Measurements from ENCODE around the gene ALDH2.
"Not testable (repeated sequence)": the region's sequence is repeated elsewhere in the genome, so short reads cannot be mapped to it uniquely, and the experiment has no call there.

ALDH2 gene

DNA sequence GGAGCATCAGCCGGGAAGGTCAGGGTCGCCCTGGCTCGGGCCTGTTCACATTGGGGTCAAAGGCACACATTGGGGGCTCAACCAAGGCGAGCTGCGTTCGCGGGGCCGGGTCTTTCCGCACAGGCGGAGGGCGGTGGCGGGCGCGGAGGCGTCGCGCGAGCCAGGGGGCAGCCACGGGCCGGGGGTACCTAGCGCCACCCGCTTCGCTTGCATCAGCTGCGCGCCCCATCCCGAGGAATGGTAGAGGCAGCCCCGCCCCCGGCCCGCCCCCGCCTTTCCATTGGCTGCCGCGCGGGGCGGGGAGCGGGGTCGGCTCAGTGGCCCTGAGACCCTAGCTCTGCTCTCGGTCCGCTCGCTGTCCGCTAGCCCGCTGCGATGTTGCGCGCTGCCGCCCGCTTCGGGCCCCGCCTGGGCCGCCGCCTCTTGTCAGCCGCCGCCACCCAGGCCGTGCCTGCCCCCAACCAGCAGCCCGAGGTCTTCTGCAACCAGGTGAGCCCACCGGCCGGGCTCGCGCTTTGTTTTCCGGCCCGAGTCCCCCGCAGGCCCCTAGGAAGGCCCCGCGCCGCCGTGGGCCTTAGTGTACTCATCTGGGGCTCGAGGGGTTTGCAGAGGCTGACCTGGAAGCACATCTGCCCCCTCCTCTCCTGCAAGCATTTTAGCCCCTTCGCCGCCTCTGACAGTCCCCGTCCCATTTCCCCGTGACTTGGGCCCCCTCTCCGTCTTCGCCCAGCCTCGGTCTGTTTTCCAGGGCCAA, at the start of gene ALDH2:
Gene ALDH2 (plus strand): TSS at position 326 of the 754 bp plus-strand sequence. CDS start 50 bp downstream, at position 376.
- DNase-seq: peak; percentile 37

DNA sequence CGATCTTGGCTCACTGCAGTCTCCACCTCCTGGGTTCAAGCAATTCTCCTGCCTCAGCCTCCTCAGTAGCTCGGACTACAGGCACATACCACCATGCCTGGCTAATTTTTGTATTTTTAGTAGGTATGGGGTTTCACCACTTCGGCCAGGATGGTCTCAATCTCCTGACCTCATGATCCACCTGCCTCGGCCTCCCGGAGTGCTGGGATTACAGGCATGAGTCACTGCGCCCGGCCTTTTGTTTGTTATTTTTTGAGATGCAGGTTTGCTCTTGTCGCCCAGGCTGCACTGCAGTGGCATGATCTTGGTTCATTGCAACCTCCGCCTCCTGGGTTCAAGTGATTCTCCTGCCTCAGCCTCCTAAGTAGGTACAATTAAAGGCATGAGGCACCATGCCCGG, 47.4 kb upstream of the ALDH2 start:
- not testable (repeated sequence) for DNase-seq

DNA sequence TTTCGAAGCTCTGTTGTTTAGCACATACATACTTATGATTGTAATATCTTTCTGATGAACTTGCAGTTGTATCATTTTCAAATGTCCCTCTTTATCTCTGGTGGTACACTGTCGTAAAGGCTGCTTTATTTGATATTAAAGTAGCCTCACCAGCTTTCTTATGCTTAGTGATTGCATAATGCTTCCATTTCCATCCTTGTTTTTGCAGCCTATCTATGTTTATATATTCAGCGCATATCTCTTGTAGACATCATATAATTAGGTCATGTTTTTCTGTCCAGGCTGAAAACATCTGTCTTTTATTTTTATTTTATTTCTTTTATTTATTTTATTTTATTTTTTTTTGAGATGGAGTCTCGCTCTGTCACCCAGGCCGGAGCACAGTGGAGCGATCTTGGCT, 46.3 kb upstream of the ALDH2 start:
- no peak for DNase-seq

DNA sequence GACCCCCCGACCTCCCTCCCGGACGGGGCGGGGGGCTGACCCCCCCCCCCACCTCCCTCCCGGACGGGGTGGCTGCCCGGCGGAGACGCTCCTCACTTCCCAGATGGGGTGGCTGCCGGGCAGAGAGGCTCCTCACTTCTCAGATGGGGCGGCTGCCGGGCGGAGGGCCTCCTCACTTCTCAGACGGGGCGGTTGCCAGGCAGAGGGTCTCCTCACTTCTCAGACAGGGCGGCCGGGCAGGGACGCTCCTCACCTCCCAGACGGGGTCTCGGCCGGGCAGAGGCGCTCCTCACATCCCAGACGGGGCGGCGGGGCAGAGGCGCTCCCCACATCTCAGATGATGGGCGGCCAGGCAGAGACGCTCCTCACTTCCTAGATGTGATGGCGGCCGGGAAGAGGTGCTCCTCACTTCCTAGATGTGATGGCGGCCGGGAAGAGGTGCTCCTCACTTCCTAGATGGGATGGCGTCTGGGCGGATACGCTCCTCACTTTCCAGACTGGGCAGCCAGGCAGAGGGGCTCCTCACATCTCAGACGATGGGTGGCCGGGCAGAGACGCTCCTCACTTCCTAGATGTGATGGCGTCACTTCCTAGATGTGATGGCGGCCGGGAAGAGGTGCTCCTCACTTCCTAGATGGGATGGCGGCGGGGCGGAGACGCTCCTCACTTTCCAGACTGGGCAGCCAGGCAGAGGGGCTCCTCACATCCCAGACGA, 42.9 kb upstream of the ALDH2 start:
- DNase-seq: not testable (repeated sequence)

DNA sequence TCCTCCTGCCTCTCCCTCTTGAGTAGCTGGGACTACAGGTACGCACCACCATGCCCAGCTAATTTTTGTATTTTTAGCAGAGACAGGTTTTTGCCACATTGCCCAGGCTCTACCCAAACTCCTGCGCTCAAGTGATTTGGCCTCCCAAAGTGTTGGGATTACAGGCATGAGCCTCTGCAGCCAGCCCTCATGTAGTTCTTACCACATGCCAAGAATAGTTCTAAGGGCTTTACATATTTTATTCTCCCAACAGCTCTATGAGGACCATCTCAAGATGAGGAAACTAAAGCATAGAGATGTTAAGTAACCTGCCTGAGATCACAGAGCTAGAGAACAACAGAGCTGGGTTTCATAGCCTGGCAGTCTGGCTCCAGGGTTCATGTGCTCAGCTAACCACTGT, 37.9 kb upstream of the ALDH2 start:
- DNase-seq: no peak

DNA sequence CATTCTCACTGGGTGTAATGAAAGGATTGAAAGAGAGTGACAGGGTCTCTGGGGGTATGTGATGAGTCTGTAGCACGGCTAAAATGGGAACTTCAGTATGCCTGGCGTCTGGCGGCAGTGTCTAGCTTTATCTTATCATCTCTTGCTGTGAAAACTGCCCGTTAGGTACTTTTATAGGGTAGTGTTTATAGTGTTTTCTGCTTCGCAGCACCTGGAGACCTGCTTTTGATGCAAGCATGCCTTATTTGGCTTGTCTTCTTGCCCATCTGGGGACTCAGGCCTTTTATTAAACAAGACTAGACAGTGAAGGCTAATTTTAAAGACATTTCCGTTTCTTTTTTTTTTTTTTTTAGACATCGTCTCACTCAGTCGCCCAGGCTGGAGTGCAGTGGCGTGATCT, 36.3 kb upstream of the ALDH2 start:
- DNase-seq: no peak

DNA sequence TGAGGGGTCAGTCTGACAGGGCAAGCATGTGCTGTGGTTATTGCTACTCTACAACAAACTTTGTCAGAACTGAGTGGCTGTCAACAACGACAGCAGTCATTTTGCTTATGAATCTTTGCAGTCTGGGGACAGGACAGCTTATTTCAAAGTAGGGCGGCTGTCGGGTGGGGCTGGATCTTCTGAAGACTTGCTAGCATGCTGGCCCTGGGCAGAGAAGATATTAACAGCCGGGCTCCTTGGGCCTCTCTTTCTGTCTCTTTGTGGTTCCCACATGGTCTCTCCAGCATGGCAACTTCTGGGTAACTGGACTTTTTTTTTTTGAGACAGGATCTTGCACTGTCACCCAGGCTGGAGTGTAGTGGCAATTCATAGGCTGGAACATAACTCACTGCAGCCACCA, 33.9 kb upstream of the ALDH2 start:
- DNase-seq: no peak

DNA sequence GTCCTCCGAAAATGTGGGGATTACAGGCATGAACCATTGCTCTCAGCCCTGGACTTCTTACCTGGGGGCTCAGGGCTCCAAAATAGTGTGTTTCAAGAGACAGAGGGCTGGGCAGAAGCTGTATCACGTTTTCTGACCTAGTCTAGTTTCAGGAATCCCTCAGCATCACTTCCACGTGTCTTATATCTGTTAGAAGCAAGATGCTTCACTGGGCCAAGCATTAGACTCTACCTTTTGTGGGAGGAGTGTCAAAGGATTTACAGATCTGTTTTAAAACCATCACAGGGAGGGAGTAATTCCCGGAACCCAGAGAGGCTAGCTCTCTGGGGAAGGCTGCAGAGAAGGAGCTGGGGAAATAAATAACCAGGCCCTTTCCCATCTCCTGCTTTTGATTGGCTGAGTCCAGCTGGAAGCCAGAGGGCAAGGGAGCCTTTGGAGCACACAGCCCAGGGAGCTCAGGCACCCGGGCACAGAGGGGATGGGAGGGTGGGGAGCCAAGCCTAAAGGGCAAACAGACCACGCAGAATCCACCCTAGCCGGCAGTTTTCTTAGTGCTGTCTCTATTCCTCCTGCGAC, 33.3 kb upstream of the ALDH2 start:
- DNase-seq: no peak

DNA sequence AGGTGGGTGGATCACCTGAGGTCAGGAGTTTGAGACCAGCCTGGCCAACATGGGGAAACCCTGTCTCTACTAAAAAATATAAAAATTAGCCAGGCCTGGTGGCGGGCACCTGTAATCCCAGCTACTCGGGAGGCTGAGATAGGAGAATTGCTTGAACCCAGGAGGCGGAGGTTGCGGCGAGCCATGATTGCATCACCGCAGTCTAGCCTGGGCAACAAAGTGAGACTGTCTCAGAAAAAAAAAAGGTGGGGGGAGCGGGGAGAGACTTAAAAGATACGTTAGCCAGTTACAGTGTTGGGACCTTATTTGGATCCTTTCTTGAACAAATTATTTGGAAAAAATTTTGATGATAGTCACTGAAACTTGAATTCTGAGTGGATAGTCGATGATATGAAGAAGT, 27.2 kb upstream of the ALDH2 start:
- not testable (repeated sequence) for DNase-seq

DNA sequence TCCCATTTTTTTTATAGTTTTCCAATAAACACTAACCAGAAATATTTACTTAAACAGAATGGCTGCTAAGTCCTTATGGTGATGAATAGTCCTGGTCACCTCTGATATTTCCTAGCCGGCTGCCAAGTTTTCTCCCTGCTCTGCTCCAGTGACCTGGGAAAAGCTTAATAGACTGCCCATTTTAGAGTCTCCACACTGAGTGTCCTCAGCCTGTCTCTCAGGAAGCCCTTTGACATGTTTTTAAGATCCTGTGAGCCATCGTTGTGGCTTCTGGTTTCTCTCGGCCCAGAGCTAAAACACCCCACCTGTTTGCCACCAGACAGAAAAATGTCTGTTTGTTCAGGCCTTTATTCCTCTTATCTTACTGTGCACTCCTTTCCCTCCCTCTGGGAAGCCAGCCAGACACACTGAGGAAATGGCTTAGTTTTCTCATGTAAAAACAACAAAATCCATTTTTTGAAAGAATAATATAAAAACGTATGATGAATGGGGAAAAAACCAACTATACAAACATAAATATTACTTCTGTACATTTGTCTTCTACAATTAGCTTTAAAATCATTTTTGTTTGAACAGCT, 25.4 kb upstream of the ALDH2 start:
- DNase-seq: no peak

DNA sequence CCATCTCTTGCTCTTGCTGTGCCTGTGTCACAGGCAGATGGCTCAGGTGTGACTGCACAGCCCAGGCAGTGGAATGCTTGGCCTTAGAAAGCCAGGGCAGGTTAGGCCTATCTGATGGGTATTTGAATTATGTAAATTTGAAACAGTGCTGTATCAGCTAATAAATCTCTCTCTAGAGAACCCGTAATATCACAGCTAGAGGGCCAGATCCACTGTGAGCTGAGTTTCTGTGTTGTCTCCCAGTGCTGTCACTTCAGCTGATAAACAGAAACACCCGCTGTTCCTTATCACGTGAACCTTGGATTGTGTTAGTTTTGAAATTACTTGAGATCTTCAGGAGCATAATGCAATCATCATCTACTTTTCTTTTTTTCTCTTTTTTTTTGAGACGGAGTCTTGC, 21.5 kb upstream of the ALDH2 start:
- no peak for DNase-seq

DNA sequence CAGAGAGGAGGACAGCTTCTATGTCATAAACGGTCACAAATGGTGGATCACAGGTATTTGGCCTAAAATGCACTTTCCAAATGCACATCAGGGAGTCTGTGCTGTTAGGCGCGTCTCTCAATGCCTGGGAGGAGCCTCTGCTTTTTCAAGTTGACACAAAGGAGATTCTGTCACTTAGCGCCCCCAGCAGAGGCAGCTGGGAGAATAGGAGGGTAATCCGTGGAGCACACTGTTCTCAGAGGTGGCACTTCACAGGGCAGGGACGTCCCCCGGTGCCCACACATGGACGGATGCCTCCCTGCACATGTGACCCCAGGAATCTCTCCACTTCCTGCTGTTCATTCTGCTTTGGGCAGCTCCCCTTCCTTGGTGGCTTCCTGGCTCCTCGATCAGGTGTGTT, 19.4 kb upstream of the ALDH2 start:
- DNase-seq: no peak

DNA sequence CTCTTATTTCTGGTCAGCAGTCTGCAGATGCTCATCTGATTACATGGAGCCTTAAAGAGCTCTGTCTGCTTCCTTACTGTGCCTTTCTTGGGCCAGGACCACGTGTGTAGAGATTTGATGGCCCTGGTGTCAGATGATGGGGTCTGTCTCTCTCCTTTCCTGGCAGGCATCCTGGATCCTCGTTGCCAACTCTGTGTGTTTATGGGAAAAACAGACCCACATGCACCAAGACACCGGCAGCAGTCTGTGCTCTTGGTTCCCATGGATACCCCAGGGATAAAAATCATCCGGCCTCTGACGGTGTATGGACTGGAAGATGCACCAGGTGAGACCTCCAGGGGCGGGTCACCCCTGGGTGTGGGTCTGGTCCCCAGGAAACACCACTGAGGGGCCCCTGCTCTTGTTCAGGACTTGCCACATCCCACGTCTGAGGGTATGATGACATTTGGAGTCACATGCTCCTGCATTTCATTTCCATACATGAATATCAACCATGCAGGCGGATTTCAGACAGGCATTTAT, 18.5 kb upstream of the ALDH2 start:
- no peak for DNase-seq

DNA sequence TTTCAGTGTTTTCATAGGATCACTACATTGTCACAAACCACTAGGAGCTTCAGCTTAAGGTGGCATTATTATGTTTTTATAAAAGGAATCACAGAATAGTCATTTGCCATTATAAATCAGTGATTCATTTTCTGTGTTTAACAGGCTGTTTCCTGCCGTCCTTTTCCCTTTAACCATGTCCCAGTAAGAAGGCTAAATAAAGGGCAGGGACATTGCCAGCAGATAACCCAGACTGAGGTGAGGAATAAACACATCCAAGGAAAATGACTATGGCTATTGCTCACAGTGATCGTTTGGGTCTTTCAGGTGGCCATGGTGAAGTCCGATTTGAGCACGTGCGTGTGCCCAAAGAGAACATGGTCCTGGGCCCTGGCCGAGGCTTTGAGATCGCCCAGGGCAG, 17.9 kb upstream of the ALDH2 start:
- DNase-seq: no peak

DNA sequence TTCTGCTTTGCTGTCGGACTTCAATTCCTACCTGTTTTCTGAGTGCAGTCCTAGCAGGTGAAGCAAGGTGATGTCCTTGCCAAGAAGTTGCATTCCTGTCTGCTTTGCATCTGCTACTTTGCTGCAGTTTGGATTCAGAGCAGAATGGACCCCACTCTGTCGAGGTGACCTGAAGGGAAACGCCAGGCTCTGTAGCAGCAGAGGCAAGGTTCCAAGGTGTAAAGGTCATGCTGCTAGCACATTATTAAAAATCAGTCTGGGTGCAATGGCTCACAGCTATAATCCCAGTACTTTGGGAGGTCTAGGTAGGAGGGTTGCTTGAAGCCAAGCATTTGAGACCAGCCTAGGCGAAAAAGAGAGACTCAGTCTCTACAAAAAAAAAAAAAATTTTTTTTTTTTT, 17.3 kb upstream of the ALDH2 start:
- DNase-seq: no peak

DNA sequence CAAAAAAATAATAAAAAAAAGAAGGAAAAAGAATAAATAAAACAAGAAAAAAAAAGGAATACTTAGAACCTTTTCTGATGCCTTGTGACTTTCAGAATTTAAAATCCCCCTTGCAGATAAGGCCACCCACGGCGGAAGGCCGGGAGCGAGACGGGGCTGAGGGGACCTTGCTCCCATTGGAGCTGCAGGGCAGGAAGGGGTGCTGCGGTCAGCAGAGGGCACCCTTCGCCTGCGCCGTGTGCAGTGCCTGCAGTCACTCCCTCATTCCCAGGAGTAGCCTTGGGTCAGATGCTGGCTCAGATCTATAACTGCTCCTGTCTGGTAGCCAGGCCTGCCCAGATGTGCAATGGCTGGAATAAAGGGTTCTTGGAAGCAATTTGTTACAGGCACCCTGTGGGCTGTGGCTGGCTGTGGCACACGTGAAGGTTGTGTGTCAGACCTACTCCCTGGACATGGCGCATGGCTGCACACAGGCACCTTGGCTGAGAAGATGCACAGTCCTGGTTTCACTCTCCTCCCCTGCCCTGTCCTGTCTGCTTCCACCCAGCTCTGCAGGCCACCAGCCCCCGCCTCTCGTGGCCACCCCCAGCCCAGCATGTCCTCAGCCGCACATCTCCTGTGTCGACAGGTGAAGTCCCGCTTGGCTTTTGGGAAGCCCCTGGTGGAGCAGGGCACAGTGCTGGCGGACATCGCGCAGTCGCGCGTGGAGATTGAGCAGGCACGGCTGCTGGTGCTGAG, 13.4 kb upstream of the ALDH2 start:
- DNase-seq: no peak

DNA sequence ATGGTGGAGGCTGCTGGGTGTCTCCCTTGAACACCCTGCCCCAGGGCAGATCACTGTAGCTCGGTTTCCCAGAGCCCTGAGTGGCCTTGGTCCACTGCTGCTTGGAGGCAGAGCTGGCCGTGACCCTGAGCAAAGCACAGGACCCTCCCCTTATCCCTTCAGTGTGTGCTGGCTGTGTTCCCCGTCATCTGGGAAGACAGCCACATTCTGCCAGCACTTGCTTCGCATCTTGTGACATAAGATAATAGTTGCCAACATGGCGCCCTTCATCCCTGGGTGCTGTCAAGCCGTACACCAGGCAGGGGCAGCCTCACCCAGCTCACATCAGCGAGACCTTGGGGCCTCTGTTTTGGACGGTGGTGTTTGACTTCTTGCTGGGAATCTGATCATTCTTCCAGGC, 12.1 kb upstream of the ALDH2 start:
- DNase-seq: no peak

DNA sequence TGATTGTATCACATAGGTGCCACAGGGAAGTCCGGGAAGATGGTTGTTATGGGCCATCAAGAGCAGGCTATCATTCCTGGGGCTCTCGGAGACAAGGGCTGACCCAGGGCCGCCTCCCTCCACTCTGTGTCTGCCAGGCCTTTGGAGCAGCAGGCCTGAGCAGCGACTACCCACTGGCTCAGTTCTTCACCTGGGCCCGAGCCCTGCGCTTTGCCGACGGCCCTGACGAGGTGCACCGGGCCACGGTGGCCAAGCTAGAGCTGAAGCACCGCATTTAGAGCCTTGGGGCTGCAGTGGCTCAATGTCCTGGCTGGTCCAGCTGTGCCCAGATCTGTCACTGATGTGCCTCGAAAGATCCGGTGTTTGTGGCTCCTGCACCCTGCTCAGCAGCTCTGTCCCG, 10.5 kb upstream of the ALDH2 start:
- no peak for DNase-seq

DNA sequence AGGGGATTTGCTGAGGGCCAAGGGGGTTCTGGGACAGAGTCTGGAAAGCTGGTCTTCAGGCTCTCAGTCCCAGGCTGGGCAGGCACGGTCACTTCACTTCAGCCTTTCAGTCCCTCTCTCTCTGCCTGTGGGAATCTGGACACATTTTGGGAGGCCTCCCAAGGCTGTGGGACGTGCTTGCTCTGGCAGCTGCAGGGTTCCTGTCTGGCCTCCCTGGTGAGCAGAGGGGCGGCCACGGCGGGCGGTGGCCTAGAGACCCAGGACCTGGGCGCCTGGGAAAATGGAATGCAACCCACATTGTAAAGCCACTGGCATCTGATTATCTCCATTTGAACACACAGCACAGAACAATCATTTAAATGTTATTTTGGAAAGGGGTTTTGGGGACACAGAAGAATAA, 10.1 kb upstream of the ALDH2 start:
- DNase-seq: no peak

DNA sequence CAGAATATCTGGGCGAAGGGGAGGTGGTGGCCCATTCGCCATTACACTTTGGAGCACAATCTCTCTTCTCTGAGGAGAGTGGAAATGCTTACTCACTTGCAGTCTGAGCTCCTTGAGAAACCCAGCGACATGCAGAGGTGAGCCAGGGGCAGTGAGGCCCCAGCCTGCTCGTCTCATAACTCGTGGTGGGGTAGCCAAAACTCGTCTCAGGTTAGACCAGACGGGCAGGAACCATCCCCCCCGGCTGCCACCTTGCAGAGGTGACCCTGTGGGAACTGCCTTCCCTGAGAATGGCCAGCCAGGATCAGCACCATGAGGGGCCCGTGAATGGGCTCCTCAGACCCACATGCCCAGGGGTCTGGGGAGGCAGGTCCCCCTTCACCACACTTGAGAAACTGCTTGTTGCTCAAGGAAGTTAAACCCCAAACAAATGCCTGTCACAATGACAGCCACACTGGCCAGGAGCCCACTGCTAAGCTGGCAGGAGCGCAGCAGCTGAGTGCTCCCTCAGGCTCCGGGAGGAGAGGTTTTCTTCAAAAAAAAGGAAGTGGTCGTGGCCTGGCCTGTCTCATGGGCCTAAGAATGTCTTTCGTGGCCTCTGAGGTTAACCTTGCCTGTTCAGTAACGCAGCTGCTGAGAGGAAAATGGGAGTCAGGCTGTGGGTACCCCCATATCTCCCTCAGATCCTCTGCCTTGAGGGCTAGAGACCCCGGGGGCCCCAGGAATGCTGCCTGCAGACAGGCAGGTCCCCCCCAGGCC, 9.2 kb upstream of the ALDH2 start:
- DNase-seq: no peak

DNA sequence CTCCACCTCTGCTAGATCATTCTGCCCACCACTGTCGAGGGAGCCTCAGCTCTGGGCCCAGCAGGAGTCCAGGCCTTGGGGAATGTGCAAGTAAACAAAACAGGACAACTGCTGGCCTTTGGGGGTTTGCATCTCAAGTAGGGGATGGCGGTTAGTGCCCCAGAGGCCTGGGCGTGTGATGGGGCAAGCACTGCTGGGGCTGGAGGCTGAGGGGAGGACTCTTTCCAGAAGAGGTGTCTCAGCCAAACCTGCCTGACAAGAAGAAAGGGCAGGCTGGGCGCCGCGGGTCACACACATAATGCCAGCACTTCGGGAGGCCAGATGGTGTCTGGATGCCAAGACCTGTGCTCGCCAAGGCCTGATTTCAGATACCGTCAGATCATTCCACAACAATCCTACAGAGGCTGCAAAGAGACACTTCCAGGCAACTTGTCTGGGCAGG, 8.6 kb upstream of the ALDH2 start:
- no peak for DNase-seq

DNA sequence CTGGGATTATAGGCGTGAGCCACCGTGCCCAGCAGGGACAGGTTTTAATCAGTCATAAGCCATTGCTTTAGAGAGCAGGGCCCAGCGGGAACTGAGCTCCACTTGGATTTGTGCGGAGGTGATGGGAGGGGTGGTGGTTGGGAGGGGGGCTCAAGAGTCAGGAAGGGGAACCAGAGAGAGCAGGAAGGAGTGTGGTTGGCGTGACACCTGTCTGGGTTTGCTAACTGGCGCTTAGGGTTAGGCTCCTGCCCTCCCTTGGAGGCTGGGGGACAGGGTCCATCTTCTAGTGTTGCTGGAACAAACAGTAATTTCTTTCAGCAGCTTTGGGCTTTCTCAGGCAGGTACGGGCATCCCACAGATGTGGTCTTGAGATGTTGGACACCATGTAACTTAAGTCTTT, 7.5 kb upstream of the ALDH2 start:
- no peak for DNase-seq

Data from activated CD4-positive, alpha-beta T cell treated with anti-CD3 and anti-CD28 coated beads for 48 hours (primary cell).